Glutamatergic neuron (in vitro differentiated cells): Measurements from ENCODE around the gene ELN. TPM values are rescaled to one million over a fixed set of nuclear protein-coding genes. Genes with fewer than 3 reads are reported as not detected.

Experiments used
- DNase-seq: peaks from one replicate; pipeline ENCODE4 v3.0.0; 2022
- H3K27ac Mint-ChIP-seq: one replicate; pipeline ENCODE4 v1.8.0; 2020; ENCODE audit warnings: mild to moderate bottlenecking, mixed read lengths, inconsistent platforms; ENCODE audit not compliant: unreplicated experiment
- H3K27me3 Mint-ChIP-seq: one replicate; pipeline ENCODE4 v1.8.0; 2020; ENCODE audit warnings: mild to moderate bottlenecking, moderate library complexity, mixed read lengths, inconsistent platforms; ENCODE audit not compliant: unreplicated experiment
- H3K36me3 Mint-ChIP-seq: one replicate; pipeline ENCODE4 v1.8.0; 2020; ENCODE audit warnings: mild to moderate bottlenecking, mixed read lengths, inconsistent platforms; ENCODE audit not compliant: unreplicated experiment
- H3K4me1 Mint-ChIP-seq: one replicate; pipeline ENCODE4 v1.8.0; 2020; ENCODE audit warnings: mild to moderate bottlenecking, low read depth, mixed read lengths, inconsistent platforms; ENCODE audit not compliant: unreplicated experiment
- H3K4me3 Mint-ChIP-seq: one replicate; pipeline ENCODE4 v1.8.0; 2020; ENCODE audit warnings: mild to moderate bottlenecking, mixed read lengths, inconsistent platforms; ENCODE audit not compliant: unreplicated experiment
- H3K9me3 Mint-ChIP-seq: one replicate; pipeline ENCODE4 v1.8.0; 2020; ENCODE audit warnings: mild to moderate bottlenecking, moderate library complexity, mixed read lengths, inconsistent platforms; ENCODE audit not compliant: unreplicated experiment
- CTCF ChIP-seq: fragments of 200-600 bp; sonication (generic); IDR thresholded peaks from one replicate; pipeline ENCODE4 v1.5.0; 2021; ENCODE audit not compliant: partially characterized antibody, unreplicated experiment
- total RNA-seq: library from RNA; stranded (reverse); fragmentation: NEBNext Ultra II Directional; extraction: Animal tissue kit (Norgen Biotek cat#: 25700); gene quantifications from one replicate; pipeline ENCODE4 v1.2.1, GENCODE V29; 2021; ENCODE audit not compliant: unreplicated experiment

The ELN gene
- total RNA-seq, 1 donor from 2014 or later: 3.7 TPM

- H3K4me1 Mint-ChIP-seq: peaks cover 16% of the 10 kb centered on the region
Observed at GRCh38 chr7:74095135-74095534, 67.2 kb downstream of the ELN start.

GRCh38 chr7:74097937-74098614 is 70.1 kb downstream of the ELN start:
- H3K4me1 Mint-ChIP-seq: peaks cover 8% of the 10 kb centered on the region
- H3K27ac Mint-ChIP-seq: peak overlapping the region; percentile 38
- H3K9me3 Mint-ChIP-seq: peaks cover 6% of the 10 kb centered on the region
- TF ChIP-seq CTCF: no peak
- peaks cover 8% of the 10 kb centered on the region for H3K36me3 Mint-ChIP-seq
- H3K4me3 Mint-ChIP-seq: no peak overlapping the region
- no peak for DNase-seq
- peaks cover 4% of the 10 kb centered on the region for H3K27me3 Mint-ChIP-seq

More at GRCh38 chr7:74095135-74095534, 67.2 kb downstream of the ELN start:
- no peak for TF ChIP-seq CTCF
- H3K27me3 Mint-ChIP-seq: peaks cover 13% of the 10 kb centered on the region
- DNase-seq: no peak
- peak overlapping the region; percentile 77 for H3K27ac Mint-ChIP-seq
- peak overlapping the region; percentile 59 for H3K4me3 Mint-ChIP-seq
- peaks cover 8% of the 10 kb centered on the region for H3K36me3 Mint-ChIP-seq
- peaks cover 17% of the 10 kb centered on the region for H3K9me3 Mint-ChIP-seq

- no peak for TF ChIP-seq CTCF
- Mint-ChIP-seq H3K36me3 (peaks cover 8% of the 10 kb centered on the region), H3K4me3 (no peak overlapping the region)
Observed at GRCh38 chr7:74099031-74099430, 71.1 kb downstream of the ELN start.

GRCh38 chr7:74101061-74101681 is 73.2 kb downstream of the ELN start:
- no peaks in the 10 kb centered on the region for H3K4me1 Mint-ChIP-seq
- H3K9me3 Mint-ChIP-seq: peaks cover 6% of the 10 kb centered on the region
- H3K36me3 Mint-ChIP-seq: peaks cover 8% of the 10 kb centered on the region
- no peak overlapping the region for H3K4me3 Mint-ChIP-seq
- no peak for TF ChIP-seq CTCF
- H3K27me3 Mint-ChIP-seq: peaks cover 3% of the 10 kb centered on the region
- no peak for DNase-seq
- H3K27ac Mint-ChIP-seq: peak overlapping the region; percentile 17

More at GRCh38 chr7:74099031-74099430, 71.1 kb downstream of the ELN start:
- Mint-ChIP-seq H3K9me3 (peaks cover 6% of the 10 kb centered on the region), H3K27me3 (peaks cover 4% of the 10 kb centered on the region), H3K4me1 (peaks cover 4% of the 10 kb centered on the region), H3K27ac (no peak overlapping the region)
- no peak for DNase-seq

GRCh38 chr7:74103219-74103772 is 75.3 kb downstream of the ELN start:
- Mint-ChIP-seq H3K4me1 (no peaks in the 10 kb centered on the region), H3K27me3 (no peaks in the 10 kb centered on the region), H3K4me3 (no peak overlapping the region), H3K9me3 (no peaks in the 10 kb centered on the region), H3K36me3 (peaks cover under 1% of the 10 kb centered on the region), H3K27ac (no peak overlapping the region)
- no peak for TF ChIP-seq CTCF
- DNase-seq: no peak
